Stromal cell of bone marrow (primary cell): Measurements from ENCODE around the gene AK9.
A peak's percentile ranks its signal among the peaks of the same experiment; 100 is the strongest.

Source experiments
- DNase-seq: peaks from one replicate; pipeline ENCODE4 v3.0.0-alpha.2; 2012; ENCODE audit warnings: low read depth

The AK9 gene

GRCh38 chr6:109456710-109457561 is 234.1 kb downstream of the AK9 start:
- peak; percentile 65 for DNase-seq

- no peak for DNase-seq
Measured at GRCh38 chr6:109456111-109456583, 234.9 kb downstream of the AK9 start.

- DNase-seq: no peak
Measured at GRCh38 chr6:109455437-109456110, 235.4 kb downstream of the AK9 start, which contains the start of gene MICAL1. MICAL1 (minus strand) TSS chr6:109455772; CDS start chr6:109454196, 1,576 bp downstream.

GRCh38 chr6:109454496-109455436 is 236.2 kb downstream of the AK9 start:
- DNase-seq: no peak

- DNase-seq: no peak
Measured at GRCh38 chr6:109453594-109454495, 237.2 kb downstream of the AK9 start.

GRCh38 chr6:109453156-109453555 is 237.8 kb downstream of the AK9 start:
- no peak for DNase-seq

GRCh38 chr6:109452181-109452580 is 238.8 kb downstream of the AK9 start:
- DNase-seq: no peak

DNA sequence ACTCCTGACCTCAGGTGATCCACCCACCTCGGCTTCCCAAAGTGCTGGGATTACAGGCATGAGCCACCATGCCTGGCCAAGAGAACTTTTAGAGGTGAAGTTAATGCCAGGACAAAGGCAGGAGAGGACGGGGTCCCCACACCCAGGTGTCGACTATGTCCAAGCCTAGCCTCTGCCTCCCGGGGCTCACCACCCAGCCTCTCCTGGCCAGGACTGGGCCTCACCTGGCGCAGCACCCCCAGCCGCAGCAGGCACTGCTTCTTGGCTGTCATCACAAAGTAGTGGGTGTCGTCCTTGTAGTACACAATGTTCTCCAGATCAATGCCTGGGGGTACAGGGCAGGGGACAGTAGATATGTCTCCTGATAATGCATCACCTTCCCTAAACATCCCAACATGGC is 239.6 kb downstream of the AK9 start:
- no peak for DNase-seq

DNA sequence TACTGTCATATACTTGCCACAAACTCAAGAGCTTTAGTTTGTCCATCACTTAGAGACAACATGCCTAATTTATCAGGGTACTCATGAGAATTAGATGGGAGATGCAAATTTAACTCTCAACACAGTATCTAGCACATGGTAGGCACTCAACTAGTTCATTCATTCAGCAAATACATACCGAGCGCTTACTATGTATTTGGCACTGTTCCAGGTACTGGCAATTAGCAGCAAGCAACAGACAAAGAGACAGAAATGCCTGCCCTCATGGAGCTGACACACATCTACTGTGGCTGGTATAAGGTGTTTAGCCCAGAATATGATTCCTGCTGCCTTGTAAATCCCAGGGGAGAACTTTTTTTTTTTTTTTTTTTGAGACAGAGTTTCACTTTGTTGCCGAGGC is 240.2 kb downstream of the AK9 start:
- DNase-seq: no peak

GRCh38 chr6:109449795-109450673 is 241.0 kb downstream of the AK9 start:
- no peak for DNase-seq

GRCh38 chr6:109449064-109449794 is 241.8 kb downstream of the AK9 start:
- no peak for DNase-seq

GRCh38 chr6:109448615-109449014 is 242.4 kb downstream of the AK9 start:
- DNase-seq: no peak

GRCh38 chr6:109447878-109448555 is 243.0 kb downstream of the AK9 start:
- no peak for DNase-seq

DNA sequence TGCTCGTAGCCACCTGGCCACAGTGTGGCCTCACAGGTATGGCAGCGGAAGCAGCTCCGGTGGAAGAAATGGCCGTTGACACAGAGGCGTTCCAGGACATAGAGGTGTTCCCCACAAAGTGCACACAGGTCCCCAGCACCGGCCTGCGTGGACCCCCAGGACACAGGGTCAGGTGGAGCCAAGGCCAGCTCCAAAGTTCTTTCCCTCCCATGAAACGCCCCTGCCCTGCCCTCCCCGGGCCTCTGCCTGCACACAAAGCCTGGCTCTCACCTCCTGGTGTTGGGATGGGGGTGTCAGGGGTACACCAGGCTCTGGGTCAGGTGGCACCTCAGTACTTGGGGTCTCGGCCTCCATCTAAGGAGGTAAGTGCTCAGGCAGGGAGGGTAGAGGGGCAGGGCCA is 243.9 kb downstream of the AK9 start:
- no peak for DNase-seq

DNA sequence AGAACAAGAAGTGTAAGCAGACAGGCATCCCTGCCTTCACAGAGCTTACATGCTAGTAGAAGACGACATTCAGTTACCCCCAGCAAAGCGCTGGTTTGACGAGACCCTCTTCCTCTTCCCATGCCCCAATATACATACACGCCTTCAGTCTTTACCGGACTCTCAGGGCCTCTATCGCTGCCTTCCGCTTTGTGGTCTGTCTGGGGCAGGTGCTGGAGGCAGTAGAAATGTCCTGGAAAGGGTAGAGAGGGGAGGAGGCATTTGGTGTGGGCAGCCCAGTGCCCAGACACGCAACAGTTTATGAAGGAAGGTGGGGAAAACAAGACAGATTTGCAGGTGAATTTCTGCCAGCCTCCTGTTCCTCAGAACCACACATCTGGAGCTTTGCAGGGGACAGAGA is 244.5 kb downstream of the AK9 start:
- DNase-seq: no peak

- no peak for DNase-seq
Measured at GRCh38 chr6:109446072-109446471, 244.9 kb downstream of the AK9 start.

DNA sequence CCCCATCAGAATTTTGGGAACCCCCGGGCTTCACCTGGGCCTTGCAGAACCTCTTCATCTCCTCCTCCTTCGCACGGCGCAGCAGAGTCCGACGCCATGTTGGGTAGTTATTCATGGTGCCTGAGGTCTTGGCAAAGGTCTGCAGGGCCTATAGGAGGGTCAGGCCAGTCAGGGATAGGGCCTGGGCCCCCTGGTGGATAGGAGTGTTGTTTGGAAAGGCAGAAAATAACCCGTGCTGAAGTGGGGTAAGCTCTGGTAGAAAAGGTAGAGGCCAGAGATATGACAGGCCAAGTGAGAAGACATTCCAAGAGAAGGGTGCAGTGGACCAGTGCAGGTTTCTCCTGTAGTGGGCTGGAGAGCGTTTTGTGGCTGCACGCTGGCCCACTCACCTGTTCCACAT is 245.6 kb downstream of the AK9 start:
- no peak for DNase-seq

- no peak for DNase-seq
Measured at GRCh38 chr6:109443425-109443950, 247.5 kb downstream of the AK9 start.
